SK-N-SH treated with all-trans-retinoic acid at 6 μM for 48 hours (cell line): Measurements from ENCODE around the gene TCERG1L.

Experiments
- ATAC-seq: fragments of 200-7000 bp; cut with Tn5 transposase; 3 replicates; pipeline ENCODE4 v1.9.1; 2020; ENCODE audit warnings: mild to moderate bottlenecking, moderate library complexity
- ARNTL ChIP-seq: fragments of 450-650 bp; formaldehyde crosslinking; IDR thresholded peaks from 2 replicates; pipeline ENCODE4 v1.5.0; 2020; ENCODE audit warnings: low read depth, mild to moderate bottlenecking, moderate library complexity, borderline replicate concordance
- BACH2 ChIP-seq: fragments of 250-450 bp; sonication (Bioruptor Pico); IDR thresholded peaks from 2 replicates; pipeline ENCODE4 v1.9.0; 2021; ENCODE audit warnings: mild to moderate bottlenecking, borderline replicate concordance
- CSDC2 ChIP-seq: fragments of 250-450 bp; sonication (Bioruptor Pico); IDR thresholded peaks from 2 replicates; pipeline ENCODE4 v1.5.0; 2020; ENCODE audit warnings: mild to moderate bottlenecking, moderate library complexity
- CSRNP3 ChIP-seq: fragments of 250-450 bp; sonication (Bioruptor Pico); IDR thresholded peaks from 2 replicates; pipeline ENCODE4 v1.5.1; 2021; ENCODE audit warnings: mild to moderate bottlenecking, moderate library complexity
- ESRRG ChIP-seq: fragments of 250-450 bp; sonication (Bioruptor Pico); IDR thresholded peaks from 2 replicates; pipeline ENCODE4 v1.6.1; 2021; ENCODE audit warnings: mild to moderate bottlenecking
- GLIS3 ChIP-seq: fragments of 250-450 bp; sonication (Bioruptor Pico); IDR thresholded peaks from 2 replicates; pipeline ENCODE4 v1.5.0; 2020; ENCODE audit warnings: mild to moderate bottlenecking, moderate library complexity
- OSR1 ChIP-seq: fragments of 250-450 bp; sonication (Bioruptor Pico); IDR thresholded peaks from 2 replicates; pipeline ENCODE4 v1.8.0; 2022; ENCODE audit warnings: moderate library complexity, mild to moderate bottlenecking, inconsistent platforms
- PATZ1 ChIP-seq: fragments of 250-450 bp; sonication (Bioruptor Pico); IDR thresholded peaks from 2 replicates; pipeline ENCODE4 v1.8.0; 2020; ENCODE audit warnings: mild to moderate bottlenecking, moderate library complexity, borderline replicate concordance
- RARB ChIP-seq: fragments of 250-450 bp; sonication (Bioruptor Pico); IDR thresholded peaks from 2 replicates; pipeline ENCODE4 v1.8.0; 2021; ENCODE audit warnings: mild to moderate bottlenecking, moderate library complexity
- TCF4 ChIP-seq: fragments of 250-450 bp; sonication (Bioruptor Pico); IDR thresholded peaks from 2 replicates; pipeline ENCODE4 v1.8.0; 2021; ENCODE audit warnings: mild to moderate bottlenecking, moderate library complexity, borderline replicate concordance
- TOX ChIP-seq: fragments of 250-450 bp; sonication (Bioruptor Pico); IDR thresholded peaks from 2 replicates; pipeline ENCODE4 v1.8.0; 2021; ENCODE audit warnings: mild to moderate bottlenecking, moderate library complexity, borderline replicate concordance
- TSHZ2 ChIP-seq: fragments of 250-450 bp; sonication (Bioruptor Pico); IDR thresholded peaks from 2 replicates; pipeline ENCODE4 v1.5.0; 2020; ENCODE audit warnings: mild to moderate bottlenecking, moderate library complexity
- ZC3H10 ChIP-seq: fragments of 250-450 bp; sonication (Bioruptor Pico); IDR thresholded peaks from 2 replicates; pipeline ENCODE4 v1.5.1; 2021; ENCODE audit warnings: mild to moderate bottlenecking, moderate library complexity
- ZFP3 ChIP-seq: fragments of 250-450 bp; sonication (Bioruptor Pico); IDR thresholded peaks from 2 replicates; pipeline ENCODE4 v1.5.0; 2020; ENCODE audit warnings: mild to moderate bottlenecking, moderate library complexity
- ZFP30 ChIP-seq: fragments of 450-650 bp; formaldehyde crosslinking; IDR thresholded peaks from 2 replicates; pipeline ENCODE4 v1.5.0; 2022; ENCODE audit warnings: mild to moderate bottlenecking, moderate library complexity
- ZNF8 ChIP-seq: fragments of 450-650 bp; formaldehyde crosslinking; IDR thresholded peaks from 2 replicates; pipeline ENCODE4 v1.5.0; 2020; ENCODE audit warnings: mild to moderate bottlenecking, moderate library complexity
- TF ChIP-seq, protein P1 (sequence below): fragments of 250-450 bp; sonication (Bioruptor Pico); IDR thresholded peaks from 2 replicates; pipeline ENCODE4 v1.8.0; 2021; ENCODE audit warnings: low read depth, mild to moderate bottlenecking, moderate library complexity, borderline replicate concordance
- TF ChIP-seq, protein P2 (sequence below): fragments of 250-450 bp; sonication (Bioruptor Pico); IDR thresholded peaks from 2 replicates; pipeline ENCODE4 v1.5.1; 2020; ENCODE audit warnings: low read depth, mild to moderate bottlenecking, moderate library complexity

TCERG1L gene

DNA sequence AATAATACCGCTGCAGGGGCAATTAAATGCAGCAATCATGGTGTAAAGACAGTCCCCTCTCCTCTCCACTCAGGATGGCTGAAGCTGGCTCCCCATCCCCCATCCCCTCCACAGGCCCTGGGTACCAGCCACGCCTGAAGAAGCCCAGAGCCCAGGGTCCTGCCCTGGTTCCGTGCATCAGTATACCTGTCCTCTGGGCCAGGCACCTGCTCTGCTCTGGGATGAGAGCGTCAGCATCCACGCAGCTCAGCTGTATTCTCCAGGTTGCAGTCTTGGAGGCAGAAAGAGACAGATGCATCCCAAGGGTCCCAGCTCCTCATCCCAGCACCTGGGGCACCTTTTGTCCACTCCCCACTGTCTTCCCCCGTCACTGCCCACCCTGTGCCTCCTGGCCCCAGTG is 233.8 kb downstream of the TCERG1L start (continued):
- TF ChIP-seq CSRNP3 (CRISPR knock-in tag) (no peak), BACH2 (no peak), OSR1 (CRISPR knock-in tag) (no peak)

DNA sequence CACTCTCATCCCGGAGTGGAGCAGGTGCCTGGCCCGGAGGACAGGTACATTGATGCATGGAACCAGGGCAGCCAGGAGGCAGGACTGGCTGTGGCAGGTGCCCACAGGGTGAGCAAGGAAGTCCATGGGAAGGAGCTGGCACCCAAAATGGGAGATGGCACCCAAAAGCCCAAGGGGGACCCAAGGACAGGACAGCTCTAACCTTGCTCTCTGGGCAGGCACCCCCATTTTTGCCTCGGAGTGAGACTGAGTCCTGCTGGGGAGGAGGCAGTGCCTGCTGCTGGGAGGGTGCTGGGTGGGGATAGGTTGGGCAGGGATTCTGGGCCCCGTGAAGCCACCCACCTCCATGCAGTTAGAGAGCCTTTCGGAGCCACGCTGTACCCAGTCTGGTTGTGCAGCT is 234.5 kb downstream of the TCERG1L start:
- no peak for ATAC-seq

GRCh38 chr10:131076356-131076755 is 235.2 kb downstream of the TCERG1L start:
- no peak for ATAC-seq
- TF ChIP-seq TCF4 (no peak), PATZ1 (CRISPR knock-in tag) (no peak), ZC3H10 (CRISPR knock-in tag) (no peak), CSDC2 (no peak), ZFP30 (CRISPR knock-in tag) (no peak), ARNTL (no peak)
- TF ChIP-seq, protein P1, sequence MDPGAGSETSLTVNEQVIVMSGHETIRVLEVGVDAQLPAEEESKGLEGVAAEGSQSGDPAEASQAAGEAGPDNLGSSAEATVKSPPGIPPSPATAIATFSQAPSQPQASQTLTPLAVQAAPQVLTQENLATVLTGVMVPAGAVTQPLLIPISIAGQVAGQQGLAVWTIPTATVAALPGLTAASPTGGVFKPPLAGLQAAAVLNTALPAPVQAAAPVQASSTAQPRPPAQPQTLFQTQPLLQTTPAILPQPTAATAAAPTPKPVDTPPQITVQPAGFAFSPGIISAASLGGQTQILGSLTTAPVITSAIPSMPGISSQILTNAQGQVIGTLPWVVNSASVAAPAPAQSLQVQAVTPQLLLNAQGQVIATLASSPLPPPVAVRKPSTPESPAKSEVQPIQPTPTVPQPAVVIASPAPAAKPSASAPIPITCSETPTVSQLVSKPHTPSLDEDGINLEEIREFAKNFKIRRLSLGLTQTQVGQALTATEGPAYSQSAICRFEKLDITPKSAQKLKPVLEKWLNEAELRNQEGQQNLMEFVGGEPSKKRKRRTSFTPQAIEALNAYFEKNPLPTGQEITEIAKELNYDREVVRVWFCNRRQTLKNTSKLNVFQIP, result no peak

More for the DNA sequence above, 234.5 kb downstream of the TCERG1L start:
- no peak for TF ChIP-seq CSDC2
- no peak for TF ChIP-seq ESRRG
- TF ChIP-seq, protein P2, sequence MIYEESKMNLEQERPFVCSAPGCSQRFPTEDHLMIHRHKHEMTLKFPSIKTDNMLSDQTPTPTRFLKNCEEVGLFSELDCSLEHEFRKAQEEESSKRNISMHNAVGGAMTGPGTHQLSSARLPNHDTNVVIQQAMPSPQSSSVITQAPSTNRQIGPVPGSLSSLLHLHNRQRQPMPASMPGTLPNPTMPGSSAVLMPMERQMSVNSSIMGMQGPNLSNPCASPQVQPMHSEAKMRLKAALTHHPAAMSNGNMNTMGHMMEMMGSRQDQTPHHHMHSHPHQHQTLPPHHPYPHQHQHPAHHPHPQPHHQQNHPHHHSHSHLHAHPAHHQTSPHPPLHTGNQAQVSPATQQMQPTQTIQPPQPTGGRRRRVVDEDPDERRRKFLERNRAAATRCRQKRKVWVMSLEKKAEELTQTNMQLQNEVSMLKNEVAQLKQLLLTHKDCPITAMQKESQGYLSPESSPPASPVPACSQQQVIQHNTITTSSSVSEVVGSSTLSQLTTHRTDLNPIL (CRISPR knock-in tag), result no peak
- TF ChIP-seq, protein P1, result no peak

GRCh38 chr10:131075218-131075770 is 236.2 kb downstream of the TCERG1L start:
- ATAC-seq, result no peak
- no peak for TF ChIP-seq ZNF8
- TF ChIP-seq, protein P1, result no peak
- no peak for TF ChIP-seq OSR1 (CRISPR knock-in tag)
- TF ChIP-seq, protein P2 (CRISPR knock-in tag), result no peak
- no peak for TF ChIP-seq ZFP3
- TF ChIP-seq TCF4, result no peak

DNA sequence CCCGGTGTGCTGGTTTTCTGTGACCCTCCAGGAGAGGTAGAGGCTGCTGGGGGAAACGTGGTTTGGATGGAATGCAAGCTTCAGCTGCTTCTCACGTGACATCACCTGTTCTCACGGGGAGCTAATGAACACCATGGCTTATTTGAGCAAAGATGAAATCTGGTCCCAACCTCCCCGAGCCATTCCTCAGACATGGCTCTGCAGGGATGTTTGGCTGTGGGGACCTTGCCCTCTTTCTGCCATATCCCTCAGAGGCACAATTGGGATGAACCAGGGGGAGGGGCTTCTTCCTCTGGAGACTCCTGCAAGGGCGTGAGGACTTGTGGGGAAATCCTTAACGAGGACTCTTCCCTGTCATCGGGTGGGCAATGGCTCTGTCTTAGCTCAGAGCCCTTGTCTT is 236.8 kb downstream of the TCERG1L start:
- ATAC-seq, result no peak
- TF ChIP-seq TSHZ2 (CRISPR knock-in tag) (no peak), PATZ1 (CRISPR knock-in tag) (no peak), TCF4 (no peak), TOX (CRISPR knock-in tag) (no peak), CSDC2 (no peak), ARNTL (no peak), ZNF8 (no peak), RARB (CRISPR knock-in tag) (no peak), ZFP3 (no peak), BACH2 (no peak), GLIS3 (no peak)
